Fibroblast of villous mesenchyme (primary cell): ENCODE data around the gene MGARP. TPM values are rescaled to one million over a fixed set of nuclear protein-coding genes. Genes with fewer than 3 reads are reported as not detected.
"Not testable (repeated sequence)": the region's sequence is repeated elsewhere in the genome, so short reads cannot be mapped to it uniquely, and the experiment has no call there.

ENCODE experiments used
- DNase-seq: peaks from one replicate; pipeline ENCODE4 v3.0.0-alpha.2; 2010; ENCODE audit warnings: low read depth
- H3K4me3 ChIP-seq: 2 replicates; pipeline ENCODE4 v1.5.1; 2011; ENCODE audit warnings: low read depth, mild to moderate bottlenecking, low read length
- total RNA-seq: library from RNA; depleted of rRNA; stranded (reverse); fragments of >200 nt; gene quantifications from 2 replicates; pipeline ENCODE4 v1.2.3, GENCODE V29; 2012
- TF ChIP-seq, protein P1 (sequence below): IDR thresholded peaks from 2 replicates; pipeline ENCODE4 v1.5.1; 2012; ENCODE audit warnings: low read depth, mild to moderate bottlenecking, low read length; ENCODE audit not compliant: insufficient read depth

The MGARP gene
- total RNA-seq, 1 donor, result 106 TPM

DNA sequence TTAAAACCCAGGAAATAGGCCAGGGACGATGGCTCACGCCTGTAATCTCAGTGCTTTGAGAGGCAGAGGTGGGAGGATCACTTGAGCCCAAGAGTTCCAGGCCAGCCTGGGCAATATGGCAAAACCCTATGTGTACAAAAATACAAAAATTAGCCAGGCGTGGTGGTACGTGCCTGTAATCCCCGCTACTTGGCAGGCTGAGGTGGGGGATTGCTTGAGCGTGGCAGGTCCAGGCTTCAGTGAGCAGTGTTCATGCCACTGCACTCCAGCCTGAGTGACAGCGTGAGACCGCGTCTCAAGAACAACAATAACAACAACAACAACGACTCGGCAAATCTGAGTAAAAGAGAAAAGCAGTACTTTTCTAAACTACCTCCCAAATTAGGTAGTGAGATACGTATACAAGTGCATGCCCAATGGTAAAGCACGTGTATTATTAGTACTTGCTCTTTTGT is 35.2 kb upstream of the MGARP start:
- DNase-seq, result no peak
- TF ChIP-seq, protein P1, sequence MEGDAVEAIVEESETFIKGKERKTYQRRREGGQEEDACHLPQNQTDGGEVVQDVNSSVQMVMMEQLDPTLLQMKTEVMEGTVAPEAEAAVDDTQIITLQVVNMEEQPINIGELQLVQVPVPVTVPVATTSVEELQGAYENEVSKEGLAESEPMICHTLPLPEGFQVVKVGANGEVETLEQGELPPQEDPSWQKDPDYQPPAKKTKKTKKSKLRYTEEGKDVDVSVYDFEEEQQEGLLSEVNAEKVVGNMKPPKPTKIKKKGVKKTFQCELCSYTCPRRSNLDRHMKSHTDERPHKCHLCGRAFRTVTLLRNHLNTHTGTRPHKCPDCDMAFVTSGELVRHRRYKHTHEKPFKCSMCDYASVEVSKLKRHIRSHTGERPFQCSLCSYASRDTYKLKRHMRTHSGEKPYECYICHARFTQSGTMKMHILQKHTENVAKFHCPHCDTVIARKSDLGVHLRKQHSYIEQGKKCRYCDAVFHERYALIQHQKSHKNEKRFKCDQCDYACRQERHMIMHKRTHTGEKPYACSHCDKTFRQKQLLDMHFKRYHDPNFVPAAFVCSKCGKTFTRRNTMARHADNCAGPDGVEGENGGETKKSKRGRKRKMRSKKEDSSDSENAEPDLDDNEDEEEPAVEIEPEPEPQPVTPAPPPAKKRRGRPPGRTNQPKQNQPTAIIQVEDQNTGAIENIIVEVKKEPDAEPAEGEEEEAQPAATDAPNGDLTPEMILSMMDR, result no peak
- no peak overlapping the region for H3K4me3 ChIP-seq

DNA sequence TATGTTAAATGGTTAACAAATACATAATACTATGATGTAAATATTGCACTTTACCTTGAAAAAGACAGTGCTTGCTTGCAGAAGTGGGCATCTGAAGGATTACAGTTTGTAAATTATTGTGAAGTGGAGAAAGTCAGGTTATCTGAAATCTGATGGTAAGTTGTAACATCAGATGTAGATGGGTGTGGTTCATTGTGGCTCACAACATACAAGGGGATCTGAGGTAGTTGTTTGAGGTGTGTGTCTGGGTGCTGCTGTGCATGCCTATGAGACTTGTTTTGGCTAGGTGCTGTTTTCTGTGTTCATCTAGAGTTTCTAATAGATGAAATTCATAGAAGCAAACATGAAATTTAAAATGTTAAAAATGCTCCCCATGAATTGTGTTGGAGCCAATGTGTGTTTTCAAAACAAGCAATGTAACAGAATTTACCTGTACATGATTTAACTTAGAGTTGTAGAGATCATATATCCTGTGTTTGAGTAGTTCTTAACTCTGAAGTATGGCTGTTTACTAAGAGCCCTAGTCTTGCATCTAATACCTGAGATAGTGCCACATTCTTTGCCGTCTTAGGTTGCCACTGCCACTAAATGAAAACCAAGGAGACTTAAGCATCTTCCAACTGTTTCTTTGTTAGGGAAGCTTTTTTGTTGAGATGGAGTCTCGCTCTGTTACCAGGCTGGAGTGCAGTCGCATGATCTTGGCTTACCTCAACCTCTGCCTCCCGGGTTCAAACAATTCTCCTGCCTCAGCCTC is 34.2 kb upstream of the MGARP start:
- DNase-seq, result no peak
- TF ChIP-seq, protein P1, result no peak

DNA sequence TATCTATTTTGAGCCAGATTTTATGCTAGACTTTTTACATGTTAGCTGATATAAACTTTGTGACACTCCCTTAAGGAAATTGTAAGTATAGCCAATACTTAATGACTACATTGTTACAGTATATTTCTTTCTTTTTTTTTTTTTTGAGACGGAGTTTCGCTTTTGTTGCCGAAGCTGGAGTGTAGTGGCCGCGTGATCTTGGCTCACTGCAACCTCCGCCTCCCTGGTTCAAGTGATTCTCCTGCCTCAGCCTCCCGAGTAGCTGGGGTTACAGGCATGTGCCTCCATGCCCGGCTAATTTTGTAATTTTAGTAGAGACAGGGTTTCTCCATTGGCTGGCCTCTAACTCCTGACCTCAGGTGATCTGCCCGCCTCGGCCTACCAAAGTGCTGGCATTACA is 33.4 kb upstream of the MGARP start:
- not testable (repeated sequence) for DNase-seq, H3K4me3 ChIP-seq

More for the DNA sequence above, 34.2 kb upstream of the MGARP start:
- no peak overlapping the region for H3K4me3 ChIP-seq

DNA sequence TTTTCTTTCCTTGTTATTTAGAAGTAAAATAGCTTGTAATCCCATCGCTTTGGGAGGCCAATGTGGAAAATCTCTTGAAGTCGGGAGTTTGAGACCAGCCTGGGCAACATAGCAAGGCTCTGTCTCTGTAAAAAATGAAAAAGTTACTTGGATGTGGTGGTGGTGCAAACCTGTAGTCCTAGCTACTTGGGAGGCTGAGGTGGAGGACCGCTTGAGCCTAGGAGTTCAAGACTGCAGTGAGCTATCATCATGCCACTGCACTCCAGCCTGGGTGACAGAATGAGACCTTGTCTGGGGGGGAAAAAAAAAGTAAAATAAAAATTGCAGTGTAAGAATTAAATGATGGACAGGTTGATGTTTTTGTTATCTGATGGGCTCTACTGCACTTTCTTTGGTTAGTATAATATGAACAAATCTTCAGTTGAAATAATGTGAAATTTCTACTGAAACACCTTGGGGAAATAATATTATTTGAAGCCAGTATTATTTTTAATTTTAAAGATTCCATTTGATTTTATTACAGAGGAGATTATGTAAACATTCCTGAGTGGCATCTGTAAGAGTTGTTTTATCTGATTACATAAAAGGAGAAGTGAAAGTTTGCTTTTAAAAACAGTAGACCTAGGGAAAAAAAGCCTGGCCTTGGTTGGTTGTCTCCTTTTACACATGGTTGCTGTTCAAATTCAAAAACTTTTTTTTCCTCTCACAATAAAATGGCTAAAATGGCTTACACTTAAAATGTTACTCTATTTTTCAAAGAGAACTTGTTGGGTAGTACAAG is 32.7 kb upstream of the MGARP start:
- H3K4me3 ChIP-seq, result no peak overlapping the region
- DNase-seq, result peak; percentile 26
- TF ChIP-seq, protein P1, result no peak

DNA sequence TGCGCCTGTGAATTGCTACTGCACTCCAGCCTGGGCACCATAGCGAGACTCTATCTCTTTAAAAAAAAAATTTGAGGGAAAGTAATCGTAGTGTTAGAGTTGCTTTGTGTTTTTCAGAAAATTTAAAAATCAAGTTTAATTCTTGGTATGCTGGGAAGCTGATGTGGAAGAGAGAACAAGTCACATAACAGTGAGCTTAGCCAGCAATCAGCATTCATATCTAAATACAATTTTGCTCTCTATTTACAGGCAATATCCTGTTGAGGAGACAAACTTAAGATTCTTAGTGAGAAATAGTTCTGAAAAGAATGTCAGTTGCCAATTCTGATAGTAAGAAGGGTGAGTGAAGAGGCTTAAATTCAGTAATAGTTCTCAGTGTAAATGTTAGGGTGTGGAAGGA is 31.9 kb upstream of the MGARP start:
- no peak overlapping the region for H3K4me3 ChIP-seq
- no peak for DNase-seq
- TF ChIP-seq, protein P1, result no peak

DNA sequence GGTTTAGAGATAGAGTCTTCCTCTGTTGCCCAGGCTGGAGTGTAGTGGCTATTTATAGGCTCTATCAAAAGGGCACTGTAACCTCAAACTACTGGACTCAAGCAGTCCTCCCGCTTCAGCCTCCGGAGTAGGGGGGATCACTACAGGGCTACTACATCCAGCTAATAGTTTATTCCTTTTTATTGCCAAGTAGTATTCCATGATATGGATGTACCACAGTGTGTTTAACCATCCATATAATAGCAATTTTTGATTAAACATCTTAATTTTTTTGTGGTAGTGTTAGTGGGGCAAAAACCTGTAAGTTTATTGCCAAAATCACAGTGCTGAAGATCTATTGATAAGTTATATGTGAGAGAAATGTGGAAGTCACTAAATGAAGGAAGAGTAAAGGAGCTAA is 24.9 kb upstream of the MGARP start:
- no peak for DNase-seq
- H3K4me3 ChIP-seq, result no peak overlapping the region
- TF ChIP-seq, protein P1, result no peak

DNA sequence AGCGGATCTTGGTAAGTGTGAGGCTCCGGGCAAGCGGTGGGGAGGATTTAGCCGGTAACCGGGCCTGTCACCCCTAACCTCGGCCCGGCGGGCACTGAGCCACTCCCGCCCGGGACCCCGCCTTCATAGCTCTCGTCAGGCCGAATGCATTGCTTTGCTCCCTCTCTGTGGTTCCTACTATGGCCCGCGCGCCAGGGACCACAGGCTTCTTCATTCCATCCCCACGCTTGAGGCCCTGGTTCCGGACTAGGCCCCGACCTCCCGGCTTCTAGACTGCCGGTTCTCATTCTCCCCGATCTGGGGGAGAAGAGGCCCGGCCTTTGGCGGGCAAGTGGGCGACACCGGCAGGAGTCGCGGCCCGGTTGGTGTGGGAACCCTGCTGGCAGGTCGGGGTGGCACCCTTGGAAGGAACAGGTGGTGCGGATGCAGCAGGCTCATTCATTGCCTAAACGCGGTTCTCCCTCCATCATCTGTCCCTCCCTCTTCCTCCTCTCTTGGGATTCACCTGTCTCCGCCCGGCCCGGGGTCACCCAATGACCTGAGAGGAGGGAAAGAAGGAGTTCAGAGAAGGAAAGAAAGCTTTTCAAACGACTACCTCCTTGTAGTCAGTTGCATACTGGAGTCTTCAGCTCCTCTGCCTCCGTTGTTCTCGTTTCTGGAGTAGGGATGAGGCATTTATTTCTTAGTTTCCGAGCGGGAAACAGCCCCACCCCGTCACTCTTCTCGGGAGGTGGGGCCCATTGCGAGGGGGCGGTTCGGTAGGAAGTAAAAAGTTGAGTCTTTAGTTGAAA is 22.0 kb upstream of the MGARP start, which contains the start of gene NDUFC1:
Gene NDUFC1, minus strand, starts transcription at position 657 of the 791 bp plus-strand sequence. CDS start 6,679 bp downstream, outside the sequence.
- TF ChIP-seq, protein P1, result peak; percentile 37
- peak within 1 kb of the TSS; percentile 94 for H3K4me3 ChIP-seq
- peak; percentile 60 for DNase-seq
